Stimulated activated CD4-positive, alpha-beta T cell treated with anti-CD3 and anti-CD28 coated beads, TNF-alpha, amount 100 ng/mL, for 48 hours (primary cell): ENCODE results near the gene VPS16.
"Not testable (repeated sequence)": the region's sequence is repeated elsewhere in the genome, so short reads cannot be mapped to it uniquely, and the experiment has no call there.

Source experiments
- DNase-seq, 3 donors: peaks; one replicate each; pipeline ENCODE4 v3.0.0-alpha.2; 2020; ENCODE audit warnings: low read depth in 3 of 3

The VPS16 gene

DNA sequence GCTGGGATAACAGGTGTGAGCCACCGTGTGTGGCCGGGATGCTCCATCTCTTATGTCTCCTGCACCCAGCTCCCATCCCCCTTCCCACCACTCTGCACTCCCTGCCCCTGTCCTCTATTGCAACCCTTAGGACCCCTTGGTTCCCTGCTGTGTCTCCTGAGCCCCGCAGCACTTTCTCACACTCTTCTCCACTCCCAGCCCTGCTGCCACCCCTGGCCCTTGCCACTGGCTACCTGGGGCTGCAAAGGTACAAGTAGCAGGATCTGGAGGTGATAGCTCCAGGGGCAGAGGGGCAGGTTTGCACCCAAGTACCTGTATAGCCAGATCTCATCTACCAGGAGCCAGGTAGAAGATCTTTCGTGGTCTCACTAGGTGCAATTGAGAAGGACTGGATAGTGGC is 33.5 kb upstream of the VPS16 start:
- no peak for DNase-seq

DNA sequence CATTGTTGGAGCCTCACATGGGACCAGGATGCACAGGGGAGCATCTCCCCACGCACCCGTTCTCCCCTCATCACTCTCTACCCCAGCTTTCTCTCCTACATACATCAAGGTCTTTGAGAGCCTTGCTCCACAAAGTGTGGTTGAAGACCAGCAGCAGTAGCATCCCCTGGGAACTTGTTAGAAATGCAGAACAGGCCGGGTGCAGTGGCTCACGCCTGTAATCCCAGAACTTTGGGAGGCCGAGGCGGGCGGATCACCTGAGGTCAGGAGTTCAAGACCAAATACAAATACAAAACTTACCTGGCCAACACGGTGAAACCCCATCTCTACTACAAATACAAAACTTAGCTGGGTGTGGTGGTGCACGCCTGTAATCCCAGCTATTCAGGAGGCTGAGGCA is 32.6 kb upstream of the VPS16 start:
- DNase-seq, result not testable (repeated sequence)

DNA sequence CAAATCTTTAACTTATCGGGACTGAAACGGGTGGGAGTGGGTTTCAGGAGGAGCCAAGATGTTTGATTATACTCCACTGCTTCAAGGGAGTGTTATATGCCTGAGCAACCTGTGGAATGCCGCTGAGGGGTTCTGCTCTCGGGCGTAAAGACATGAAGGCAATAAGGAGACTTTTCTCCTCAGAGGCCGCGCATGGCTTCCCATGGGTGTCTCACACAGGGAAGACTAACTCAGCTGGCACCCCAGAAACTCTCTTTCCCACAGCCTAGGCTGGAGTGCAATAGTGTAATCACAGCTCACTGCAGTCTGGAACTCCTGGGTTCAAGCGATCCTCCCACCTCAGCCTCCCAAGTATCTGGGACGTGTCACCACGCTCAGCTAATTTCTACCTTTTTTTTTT is 30.9 kb upstream of the VPS16 start:
- DNase-seq, result no peak

DNA sequence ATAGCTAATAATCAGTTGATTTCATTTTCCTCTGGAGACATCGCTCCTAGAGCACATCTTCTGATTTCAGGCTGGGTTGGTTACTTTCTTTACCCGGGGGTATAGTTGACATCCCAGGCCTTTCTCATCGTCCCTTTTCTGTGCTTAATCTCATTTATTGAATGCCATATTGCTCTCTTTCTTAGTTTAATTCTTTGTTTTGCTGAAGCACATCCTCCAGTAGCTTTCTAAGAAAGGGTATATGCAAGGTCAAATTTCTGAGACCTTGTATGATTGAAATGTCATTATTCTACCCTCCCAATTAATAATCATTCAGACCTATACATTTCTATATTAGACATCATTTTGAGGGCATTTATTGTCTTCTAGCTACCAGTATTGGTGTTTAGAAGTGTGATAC is 28.4 kb upstream of the VPS16 start:
- DNase-seq, result no peak

DNA sequence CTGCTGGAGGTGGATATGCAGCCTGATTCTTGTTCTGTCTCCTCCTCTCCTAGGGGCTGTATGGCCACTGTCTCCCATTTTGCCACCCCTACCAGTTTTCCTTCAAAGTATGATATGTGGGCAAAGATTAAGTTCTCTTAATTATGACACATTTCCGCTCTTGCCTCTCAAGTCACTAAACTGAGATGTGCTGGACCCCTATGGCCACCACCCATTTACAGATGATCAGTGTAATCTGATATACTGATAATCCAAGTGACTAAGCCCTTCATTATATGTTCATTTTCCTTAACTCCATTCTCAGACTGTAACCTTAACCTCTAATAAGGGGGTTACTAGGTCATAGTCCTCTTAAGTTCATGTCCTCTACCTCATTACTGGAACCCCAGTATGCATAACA is 26.5 kb upstream of the VPS16 start:
- no peak for DNase-seq

DNA sequence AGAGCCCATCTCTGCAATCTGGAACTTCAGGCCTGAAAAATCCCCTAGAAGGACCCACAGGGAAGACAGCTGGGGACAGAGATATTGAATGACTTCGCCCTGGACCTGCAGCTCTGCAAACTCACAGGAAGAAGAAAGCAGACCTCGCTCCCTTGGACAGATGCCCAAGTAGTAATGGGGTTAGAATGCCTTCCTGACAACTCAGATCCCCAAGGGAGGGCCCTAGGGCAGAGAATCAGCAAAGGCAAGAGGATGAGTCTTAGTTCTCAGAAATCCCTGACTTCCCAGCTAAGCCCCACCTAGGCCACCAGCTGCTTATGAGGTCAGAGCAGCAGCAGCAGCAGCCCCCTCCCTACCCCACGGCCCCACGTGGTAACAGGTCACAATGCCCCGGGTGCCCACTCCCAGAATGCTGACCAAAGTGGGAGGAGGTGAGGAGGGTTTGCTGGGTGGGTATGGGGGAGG is 25.9 kb upstream of the VPS16 start, which contains the start of gene C20orf141:
Gene C20orf141 (plus strand): TSS at position 401 of the 465 bp plus-strand sequence. CDS start 198 bp downstream, outside the sequence.
- no peak for DNase-seq

DNA sequence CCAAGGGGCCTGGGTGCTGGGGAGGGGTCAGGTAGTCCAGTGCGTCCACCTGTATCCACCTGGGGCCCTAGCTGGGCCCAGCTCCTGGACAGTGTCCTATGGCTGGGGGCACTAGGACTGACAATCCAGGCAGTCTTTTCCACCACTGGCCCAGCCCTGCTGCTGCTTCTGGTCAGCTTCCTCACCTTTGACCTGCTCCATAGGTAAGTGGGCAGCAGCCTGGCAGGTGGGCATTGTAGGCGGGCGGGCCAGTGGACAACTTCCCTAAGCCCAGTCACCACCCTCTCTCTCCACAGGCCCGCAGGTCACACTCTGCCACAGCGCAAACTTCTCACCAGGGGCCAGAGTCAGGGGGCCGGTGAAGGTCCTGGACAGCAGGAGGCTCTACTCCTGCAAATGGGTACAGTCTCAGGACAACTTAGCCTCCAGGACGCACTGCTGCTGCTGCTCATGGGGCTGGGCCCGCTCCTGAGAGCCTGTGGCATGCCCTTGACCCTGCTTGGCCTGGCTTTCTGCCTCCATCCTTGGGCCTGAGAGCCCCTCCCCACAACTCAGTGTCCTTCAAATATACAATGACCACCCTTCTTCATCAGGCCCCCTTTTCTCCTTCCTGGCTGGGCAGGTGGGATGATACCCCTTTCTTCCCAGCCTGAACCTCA is 25.2 kb upstream of the VPS16 start:
- no peak for DNase-seq

DNA sequence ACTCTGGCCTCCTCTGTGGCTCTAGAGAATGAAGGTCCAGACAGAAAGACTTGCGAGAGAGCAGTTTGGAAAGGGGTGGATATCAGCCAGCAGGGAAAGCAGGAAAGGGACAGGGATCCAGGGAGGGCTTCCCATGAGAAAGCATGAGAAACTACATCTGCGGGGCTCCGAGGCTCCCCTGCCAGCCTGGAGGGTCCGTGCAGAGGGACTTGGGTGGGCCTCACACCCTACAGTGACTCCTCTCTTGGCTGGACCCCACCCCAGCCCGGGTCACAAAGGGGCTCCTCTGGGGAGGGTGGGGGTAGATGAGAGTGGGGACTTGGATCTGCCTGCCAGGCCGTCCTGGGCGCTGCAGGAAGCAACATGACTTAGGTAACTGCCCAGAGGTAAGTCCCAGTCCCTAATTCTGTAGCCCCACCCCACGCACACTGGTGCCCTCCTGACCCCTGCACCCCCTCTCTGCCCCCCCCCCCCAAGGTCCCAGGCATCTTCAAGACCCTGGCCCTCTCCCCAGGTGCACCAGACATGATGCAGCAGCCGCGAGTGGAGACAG is 24.4 kb upstream of the VPS16 start, which contains the start of gene TMEM239:
Gene TMEM239 (plus strand): TSS at position 335 of the 553 bp plus-strand sequence. CDS start 191 bp downstream, at position 526.
- no peak for DNase-seq

DNA sequence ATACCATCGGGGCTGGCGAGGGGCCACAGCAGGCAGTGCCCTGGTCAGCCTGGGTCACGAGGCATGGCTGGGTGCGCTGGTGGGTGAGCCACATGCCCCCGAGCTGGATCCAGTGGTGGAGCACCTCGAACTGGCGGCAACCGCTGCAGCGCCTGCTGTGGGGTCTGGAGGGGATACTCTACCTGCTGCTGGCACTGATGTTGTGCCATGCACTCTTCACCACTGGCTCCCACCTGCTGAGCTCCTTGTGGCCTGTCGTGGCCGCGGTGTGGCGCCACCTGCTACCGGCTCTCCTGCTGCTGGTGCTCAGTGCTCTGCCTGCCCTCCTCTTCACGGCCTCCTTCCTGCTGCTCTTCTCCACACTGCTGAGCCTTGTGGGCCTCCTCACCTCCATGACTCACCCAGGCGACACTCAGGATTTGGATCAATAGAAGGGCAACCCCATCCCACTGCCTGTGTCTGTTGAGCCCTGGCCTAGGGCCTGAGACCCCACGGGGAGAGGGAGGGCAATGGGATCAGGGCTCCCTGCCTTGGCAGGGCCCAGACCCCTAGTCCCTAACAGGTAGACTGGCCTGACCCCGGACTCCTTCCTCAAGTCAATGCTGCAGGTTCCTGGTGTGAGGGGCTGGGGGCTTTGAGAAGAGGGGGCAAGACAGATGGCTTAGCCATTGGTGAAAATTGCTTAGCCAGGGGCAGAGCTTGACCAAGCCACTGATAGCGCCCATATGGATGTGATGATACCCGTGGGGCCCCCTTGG is 23.8 kb upstream of the VPS16 start:
- no peak for DNase-seq

DNA sequence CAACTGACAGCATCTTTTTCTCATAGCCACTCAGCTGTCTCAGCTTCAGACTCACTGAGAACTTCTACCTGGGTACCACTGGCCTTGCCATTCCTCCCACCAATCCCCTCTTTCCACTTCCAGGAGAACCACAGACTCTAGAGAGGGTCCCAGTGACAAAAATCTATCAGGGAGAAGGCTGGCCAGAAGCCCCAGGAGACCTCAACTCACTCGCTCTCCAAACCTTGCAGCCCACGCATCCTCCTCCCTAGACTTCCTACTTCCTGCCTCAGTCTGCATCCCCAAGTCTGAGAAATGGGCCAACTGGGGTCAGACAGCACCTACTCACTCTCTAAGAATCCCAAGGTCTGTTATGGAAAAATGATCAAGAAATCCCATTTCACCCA is 23.2 kb upstream of the VPS16 start:
- no peak for DNase-seq

DNA sequence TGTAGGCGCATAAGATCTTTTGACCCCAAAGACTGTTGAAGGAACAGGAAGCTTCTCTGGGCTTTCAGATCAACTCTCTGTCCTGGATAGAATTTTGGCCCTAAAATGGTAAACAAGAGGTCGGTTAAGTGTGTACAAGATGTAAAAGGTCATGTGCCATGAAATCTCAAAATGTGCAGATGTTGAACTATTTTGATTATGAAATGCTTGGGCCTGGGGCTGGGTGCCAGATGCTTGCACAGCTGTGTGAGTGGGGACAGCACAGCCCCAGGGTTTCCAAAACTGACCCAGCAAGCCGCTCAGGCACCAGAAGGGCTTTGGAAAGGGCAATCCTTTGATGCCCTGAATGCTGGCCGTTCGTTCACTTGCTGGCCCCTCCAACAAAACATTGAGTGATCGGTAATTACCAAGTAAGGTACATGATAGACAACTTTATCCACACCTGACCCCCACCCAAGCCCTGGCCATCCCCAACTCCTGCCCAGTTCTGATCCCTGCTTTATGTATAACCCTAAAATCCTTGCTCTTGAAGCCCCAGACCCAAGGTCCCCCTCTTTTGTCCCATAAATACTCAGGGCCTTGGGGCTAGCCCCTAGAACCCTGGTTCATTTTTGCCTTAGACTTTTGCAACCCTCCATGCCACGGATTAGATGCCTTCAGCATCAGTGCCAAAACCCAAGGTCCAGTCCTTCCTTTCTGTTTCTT is 22.5 kb upstream of the VPS16 start:
- DNase-seq, result no peak

DNA sequence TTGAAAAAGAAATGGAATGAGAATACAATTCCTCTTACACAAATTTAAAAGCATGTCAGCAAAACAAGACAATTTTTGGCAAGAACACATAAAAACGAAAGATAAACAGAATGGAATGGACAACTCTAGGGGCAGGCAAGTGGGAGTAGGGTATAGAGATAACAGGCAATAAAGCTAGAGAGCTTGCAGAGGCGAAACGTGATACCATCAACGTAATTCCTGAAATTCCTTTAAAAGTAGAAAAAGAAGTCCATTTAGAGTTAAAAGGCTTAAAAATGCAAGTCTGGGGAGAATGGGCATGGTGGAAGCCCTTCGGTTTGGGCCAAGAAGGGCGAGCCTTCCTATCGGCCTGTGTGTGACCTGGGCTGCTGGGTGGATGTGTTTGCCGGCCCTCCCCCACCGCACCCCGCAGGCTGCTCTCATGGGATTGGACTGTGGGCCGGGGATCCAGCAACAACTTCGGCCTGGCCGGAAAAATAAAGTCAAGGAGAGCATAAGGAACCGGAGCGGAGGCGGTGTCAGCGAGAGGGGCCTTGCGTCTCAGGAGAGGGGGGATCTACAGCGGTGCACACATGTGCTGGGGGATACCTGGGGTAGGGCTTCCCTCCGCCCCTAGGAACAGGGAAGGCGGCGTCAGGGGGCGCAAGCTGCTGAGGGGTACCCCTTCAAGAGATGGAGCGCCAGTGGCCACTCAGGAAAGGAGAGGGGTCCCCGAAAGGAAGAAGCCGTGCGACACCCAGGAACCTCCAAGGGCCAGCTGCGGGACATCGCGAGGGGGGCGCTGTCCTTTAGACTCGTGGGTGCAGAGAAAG is 20.3 kb upstream of the VPS16 start:
- no peak for DNase-seq

DNA sequence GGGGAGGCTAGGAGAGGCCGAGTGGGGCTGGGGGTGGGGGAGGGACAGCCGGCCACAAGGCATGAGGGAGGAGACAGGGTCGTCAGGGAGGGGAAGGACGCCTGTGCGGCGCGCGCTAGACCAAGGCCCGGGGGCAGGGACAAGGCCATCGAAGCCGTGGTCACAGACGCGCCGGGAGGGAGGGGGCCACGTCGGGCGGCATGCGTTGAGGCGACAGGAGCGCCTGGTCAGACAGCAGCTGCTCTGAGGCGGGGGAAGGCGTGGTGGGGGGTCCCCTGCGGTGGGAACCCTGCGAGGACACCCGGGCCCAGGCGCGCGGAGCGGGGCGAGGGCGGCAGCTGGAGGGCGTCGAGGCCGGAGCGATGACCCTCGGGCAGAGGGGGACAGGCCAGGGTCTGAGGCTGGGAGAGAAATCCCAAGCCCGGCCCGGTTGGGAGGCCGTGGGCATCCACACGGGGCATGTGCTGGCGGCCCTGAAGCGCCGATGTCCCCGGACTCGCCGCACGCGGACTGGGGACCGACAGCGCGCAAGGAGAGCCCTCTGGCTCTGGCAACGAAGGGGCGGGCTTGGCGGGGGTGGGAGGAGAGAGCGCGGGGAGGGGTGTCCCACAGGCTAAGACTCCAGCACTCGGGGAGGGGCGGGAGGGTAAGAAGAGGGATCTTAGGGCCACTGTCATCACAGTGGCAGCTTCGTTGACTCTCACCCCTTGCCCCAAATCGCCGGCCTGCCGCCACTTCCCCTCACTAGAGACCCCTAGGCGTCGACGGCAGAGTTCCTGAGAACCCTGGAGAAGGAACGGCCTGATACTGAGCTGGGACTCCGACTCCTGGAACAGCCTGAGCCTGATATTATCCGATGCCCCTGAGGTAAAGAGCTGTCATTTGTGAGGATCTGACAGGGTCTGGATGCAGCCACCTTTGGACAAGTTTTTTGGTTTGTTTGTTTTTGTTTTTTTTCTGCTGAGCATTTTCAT is 19.4 kb upstream of the VPS16 start:
- no peak for DNase-seq

DNA sequence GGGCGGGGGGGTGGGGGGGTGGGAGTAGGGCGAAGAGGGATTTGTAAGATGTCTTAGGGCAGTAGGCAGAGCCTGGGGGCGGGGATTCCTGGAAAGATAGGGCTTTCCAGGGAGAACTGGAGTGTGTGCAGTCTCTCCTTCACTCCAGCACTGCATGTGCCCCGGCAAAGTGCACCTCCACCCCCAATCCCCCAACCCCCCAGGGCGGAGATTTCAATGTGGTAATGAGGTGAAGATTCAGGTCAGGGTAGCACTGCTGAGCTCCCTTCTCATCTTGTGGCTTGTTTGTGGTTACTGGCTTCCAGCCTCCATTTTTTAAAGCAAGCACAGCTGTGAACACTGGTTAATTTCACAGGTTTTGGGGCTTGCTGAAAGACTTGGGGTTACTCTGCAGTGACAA is 18.5 kb upstream of the VPS16 start:
- no peak for DNase-seq

DNA sequence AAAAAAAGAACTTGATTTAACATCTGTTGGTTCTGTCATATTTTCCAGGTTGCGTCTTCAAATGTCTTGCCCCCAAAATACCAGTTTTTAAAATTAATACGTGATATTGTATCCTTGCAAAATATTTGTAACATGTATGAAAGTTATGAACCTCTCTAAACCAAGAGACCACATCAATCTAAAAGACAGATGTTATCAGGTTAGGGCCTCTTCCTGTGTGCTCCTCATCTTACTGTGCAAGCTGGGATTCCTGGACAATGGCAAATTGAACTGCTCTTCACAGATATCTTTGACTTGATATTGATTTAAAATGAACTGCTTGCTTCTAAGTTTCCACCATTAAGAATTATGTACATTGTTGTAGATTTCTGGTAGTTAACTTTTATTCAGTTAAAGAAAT is 14.8 kb upstream of the VPS16 start:
- no peak for DNase-seq

DNA sequence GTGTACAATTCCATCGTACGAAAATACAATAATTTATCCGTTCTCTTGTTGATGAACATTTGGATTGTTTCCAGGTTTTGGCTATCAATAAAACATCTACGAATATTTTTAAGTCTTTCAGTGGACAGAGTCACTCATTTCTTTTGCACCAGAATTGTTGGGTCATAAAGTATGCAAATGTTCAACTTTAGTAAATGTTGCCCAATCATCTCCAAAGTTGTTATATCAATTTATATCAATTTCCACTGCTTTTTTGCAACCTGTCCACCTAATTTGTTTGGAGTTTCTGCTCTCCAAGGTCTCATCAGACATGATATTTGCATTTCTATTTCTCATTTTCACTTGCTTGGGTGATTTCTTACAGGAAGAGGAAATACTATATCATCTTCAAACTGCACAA is 13.9 kb upstream of the VPS16 start:
- no peak for DNase-seq

DNA sequence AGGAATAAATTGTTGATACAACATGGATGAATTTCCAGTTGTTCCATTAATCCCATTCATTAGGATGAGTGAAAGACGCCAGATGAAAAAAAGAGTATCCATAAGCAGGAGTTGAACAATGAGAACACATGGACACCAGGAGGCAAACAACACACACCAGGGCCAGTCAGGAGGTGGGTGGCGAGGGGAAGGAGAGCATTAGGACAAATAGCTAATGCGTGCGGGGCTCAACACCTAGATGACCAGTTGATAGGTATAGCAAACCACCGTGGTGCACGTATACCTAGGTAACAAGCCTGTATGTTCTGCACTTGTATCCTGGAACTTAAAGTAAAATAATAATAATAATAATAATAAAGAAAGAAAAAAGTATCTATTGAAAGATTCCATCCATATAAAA is 11.2 kb upstream of the VPS16 start:
- DNase-seq, result no peak

DNA sequence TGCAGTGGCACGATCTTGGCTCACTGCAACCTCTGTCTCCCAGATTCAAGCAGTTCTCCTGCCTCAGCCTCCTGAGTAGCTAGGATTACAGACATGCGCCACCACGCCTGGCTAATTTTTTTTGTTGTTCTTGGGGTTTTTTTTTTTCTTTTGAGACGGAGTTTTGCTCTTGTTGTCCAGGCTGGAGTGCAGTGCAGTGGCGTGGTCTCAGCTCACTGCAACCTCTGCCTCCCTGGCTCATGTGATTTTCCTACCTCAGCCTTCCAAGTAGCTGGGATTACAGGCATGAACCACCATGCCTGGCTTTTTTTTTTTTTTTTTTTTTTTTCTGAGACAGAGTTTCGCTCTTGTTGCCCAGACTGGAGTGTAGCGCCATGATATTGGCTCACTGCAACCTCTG is 9.3 kb upstream of the VPS16 start:
- not testable (repeated sequence) for DNase-seq

DNA sequence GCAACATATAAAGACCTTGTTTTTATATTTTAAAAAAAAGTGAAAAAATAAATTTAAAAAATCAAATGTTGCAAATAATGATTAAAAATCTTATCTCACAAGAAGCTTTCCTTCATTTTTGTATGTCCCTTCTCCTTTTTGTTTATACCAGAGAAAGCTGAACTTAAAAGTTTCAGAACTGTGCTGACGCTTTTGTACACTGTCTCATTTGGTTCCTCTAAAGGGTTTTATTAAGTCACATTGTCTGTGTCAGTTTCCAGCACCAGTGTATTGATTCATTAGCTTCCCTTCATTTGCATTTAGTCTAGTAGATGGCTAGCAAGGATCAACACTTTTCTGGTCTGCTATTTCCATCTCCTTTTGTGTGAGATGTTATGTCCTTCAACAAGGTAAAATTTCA is 6.8 kb upstream of the VPS16 start:
- no peak for DNase-seq

DNA sequence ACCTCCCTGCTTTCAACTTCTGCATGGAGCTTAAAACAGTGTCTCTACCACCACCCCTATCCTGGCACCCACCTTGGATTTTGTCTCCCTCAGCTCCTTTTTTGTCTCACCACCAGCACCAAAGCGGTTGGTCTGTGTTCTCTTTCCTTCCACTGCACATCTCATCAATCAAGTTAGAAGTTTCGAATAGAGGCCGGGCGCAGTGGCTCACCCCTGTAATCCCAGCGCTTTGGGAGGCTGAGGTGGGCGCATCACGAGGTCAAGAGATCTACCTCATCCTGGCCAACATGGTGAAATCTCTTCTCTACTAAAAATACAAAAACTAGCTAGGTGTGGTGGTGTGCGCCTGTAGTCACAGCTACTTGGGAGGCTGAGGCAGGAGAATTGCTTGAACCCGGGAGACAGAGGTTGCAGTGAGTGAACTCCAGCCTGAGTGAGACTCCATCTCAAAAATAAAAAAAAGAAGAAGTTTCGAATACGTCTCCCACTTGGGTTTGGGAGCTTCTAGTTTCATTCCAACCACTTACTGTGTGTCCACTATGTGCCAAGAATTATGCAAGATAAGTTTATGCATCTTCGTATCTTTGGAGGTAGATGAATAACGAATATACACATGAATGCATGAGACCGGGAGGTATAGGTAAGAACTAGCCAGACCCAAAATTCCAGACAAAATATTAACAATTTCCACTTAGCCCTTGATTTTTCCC is 6.0 kb upstream of the VPS16 start:
- no peak for DNase-seq
